Measurements from ENCODE around the gene FGD4. TPM values are rescaled to one million over a fixed set of nuclear protein-coding genes. Genes with fewer than 3 reads are reported as not detected.

FGD4 gene
- total RNA-seq, 1 experiment from 2014 or later = 54.3 TPM

GRCh38 chr12:32560520-32560919, 161.2 kb downstream of the FGD4 start:
- Histone ChIP-seq H3K4me2 (ENCODE audit: insufficient read depth, insufficient read length, low read length) (no peak overlapping the region), H3K79me2 (ENCODE audit: insufficient read depth, low read length) (peaks cover 1% of the 10 kb centered on the region; the same call in 1 of the 2 replicates), H4K5ac (ENCODE audit: insufficient read length, low read depth, low read length) (no peak overlapping the region), H2BK5ac (ENCODE audit: insufficient read length, low read length) (no peak overlapping the region), H2BK15ac (ENCODE audit: low read depth, low read length) (no peak overlapping the region), H3T11ph (ENCODE audit: low read length) (no peak overlapping the region), H4K20me1 (ENCODE audit: control insufficient read depth, insufficient read depth, insufficient read length) (no peaks in the 10 kb centered on the region), H3K27me3 (ENCODE audit: insufficient read depth, low read length) (no peaks in the 10 kb centered on the region), H3K9ac (ENCODE audit: extremely low read depth, insufficient read length, low read length) (no peak overlapping the region), H3K27ac (ENCODE audit: insufficient read length, low read depth, low read length) (no peak overlapping the region), H3K23ac (ENCODE audit: insufficient read length, low read depth, low read length) (no peak overlapping the region), H2BK120ac (ENCODE audit: low read depth, low read length, poor library complexity, severe bottlenecking) (no peak overlapping the region), H3K4me1 (ENCODE audit: insufficient read depth, low read length) (no peaks in the 10 kb centered on the region; the same call in 1 of the 2 replicates), H2BK20ac (ENCODE audit: low read depth, low read length, poor library complexity, severe bottlenecking) (no peak overlapping the region), H3K56ac (ENCODE audit: insufficient read length, low read depth, low read length) (no peak overlapping the region), H3K18ac (ENCODE audit: insufficient read length, low read depth, low read length) (no peak overlapping the region), H4K8ac (replicated peaks; ENCODE audit: insufficient read length, low read depth, low read length) (no peak overlapping the region), H3K14ac (ENCODE audit: insufficient read depth, low read length) (no peak overlapping the region), H2BK12ac (ENCODE audit: insufficient read length, low read depth, low read length) (no peak overlapping the region), H3K23me2 (ENCODE audit: insufficient read length, low read depth, low read length, poor library complexity, severe bottlenecking) (no peaks in the 10 kb centered on the region), H3K4ac (ENCODE audit: low read depth, low read length) (no peak overlapping the region), H3K9me3 (ENCODE audit: control insufficient read depth, low read depth, low read length) (no peaks in the 10 kb centered on the region), H3K79me1 (ENCODE audit: insufficient read depth, low read depth, low read length, poor library complexity, severe bottlenecking) (peaks cover 3% of the 10 kb centered on the region), H2AFZ (ENCODE audit: low read length) (no peak overlapping the region), H4K91ac (ENCODE audit: insufficient read length, low read depth, low read length) (no peak overlapping the region), H2AK5ac (ENCODE audit: insufficient read length, low read length) (no peak overlapping the region)
- Mint-ChIP-seq H3K27ac (peak overlapping the region; percentile 18 to 90 (median 29); a peak in 3 of 7 replicates), H3K36me3 (ENCODE audit: insufficient read depth in 1 of 3, low read depth in 3 of 3) (peaks cover 31 to 39% (median 37%) of the 10 kb centered on the region in 3 experiments), H3K4me1 (peaks cover 35 to 46% of the 10 kb centered on the region in 2 experiments), H3K9me3 (peaks cover 7 to 16% of the 10 kb centered on the region in 2 experiments; a peak in 4 of 5 replicates), H3K4me3 (no peak overlapping the region), H3K27me3 (ENCODE audit: low read depth) (no peaks in the 10 kb centered on the region; the same call in 1 of the 2 replicates)
- no peak for DNase-seq
- peak; percentile 22; the same call in 1 of the 3 replicates for TF ChIP-seq CTCF (conservative IDR thresholded peaks at IDR 0.05)
- WGBS (ENCODE audit: extremely low coverage, insufficient read length, low lambda C conversion rate) = no CpG with 5 or more reads among the region's 4 CpGs
